HepG2 (cell line): Measurements from ENCODE around the gene TOR1AIP1. TPM values are rescaled to one million over a fixed set of nuclear protein-coding genes. Genes with fewer than 3 reads are reported as not detected.

Source experiments
- ATAC-seq: fragments of 200-7000 bp; cut with Tn5 transposase; 3 replicates; pipeline ENCODE4 v1.9.1; 2020; ENCODE audit warnings: mild to moderate bottlenecking, moderate library complexity
- BruUV-seq: library from RNA; stranded (reverse); fragments of 400-500 nt; replicated peaks from 2 replicates; lab custom pipeline; 2021; lab: Mats Ljungman, UMichigan
- CTCF ChIA-PET: fragments of 300-600 bp; formaldehyde crosslinking; extraction: SDS; loops from one replicate; lab custom pipeline; 2021; ENCODE audit warnings: low total read pairs, inconsistent platforms, low intra/inter-chr PET ratio; lab: Yijun Ruan, JAX
- POLR2A ChIA-PET: fragments of 350-600 bp; sonication (Branson Sonifier 250); formaldehyde crosslinking; loops from one replicate; lab custom pipeline; 2020; ENCODE audit warnings: antibody characterized with exemption, inconsistent platforms; lab: Yijun Ruan, JAX
- DNase-seq: peaks from one replicate; pipeline ENCODE4 v3.0.0-alpha.2; 2015; ENCODE audit warnings: low spot score
- FAIRE-seq: peaks from 3 replicates; lab custom pipeline; 2011; peaks lifted over from hg19 to GRCh38; lab: Jason Lieb, UNC
- H2AFZ ChIP-seq: one replicate; pipeline ENCODE4 v1.6.1; 2011; ENCODE audit warnings: low read length, inconsistent platforms
- H3K27ac ChIP-seq: fragments of 300-600 bp; 3 replicates; pipeline ENCODE4 v1.8.0; 2011; ENCODE audit warnings: mixed run types, mild to moderate bottlenecking, mixed read lengths, low read length, inconsistent platforms; ENCODE audit not compliant: insufficient read depth; ENCODE audit errors: extremely low read length
- H3K27me3 ChIP-seq, 2 experiments: fragments of 200-600 bp in 1 of 2; 2 replicates in 1 of 2; 3 replicates in 1 of 2; pipeline versions ENCODE4 v1.6.0 to v1.8.0; 2011; ENCODE audit warnings: low read length in 2 of 2, mild to moderate bottlenecking in 2 of 2, moderate library complexity in 2 of 2, inconsistent platforms in 1 of 2; ENCODE audit not compliant: insufficient read depth in 2 of 2, control insufficient read depth in 1 of 2
- H3K36me3 ChIP-seq, 2 experiments: fragments of 200-600 bp in 1 of 2; replicated peaks in 1 of 2; 2 replicates in 1 of 2; 3 replicates in 1 of 2; pipeline versions ENCODE4 v1.5.1 to v1.8.0; 2011; ENCODE audit warnings: low read length in 2 of 2, inconsistent platforms in 1 of 2; ENCODE audit not compliant: insufficient read depth in 2 of 2, control insufficient read depth in 1 of 2
- H3K4me1 ChIP-seq: 2 replicates; pipeline ENCODE4 v1.5.1; 2012; ENCODE audit warnings: low read length, inconsistent platforms; ENCODE audit not compliant: insufficient read depth
- H3K4me2 ChIP-seq: 2 replicates; pipeline ENCODE4 v1.6.0; 2011; ENCODE audit warnings: low read depth, low read length, inconsistent platforms
- H3K4me3 ChIP-seq, 3 experiments: fragments of 200-600 bp in 1 of 3; sonication (generic), shearing (Covaris generic) in 1 of 3; replicated peaks in 1 of 3; 2 replicates each; pipeline ENCODE4 v1.5.1; 2011 to 2016; ENCODE audit warnings: low read length in 3 of 3, inconsistent platforms in 2 of 3, low read depth in 2 of 3, mild to moderate bottlenecking in 2 of 3, control low read depth in 1 of 3, mixed read lengths in 1 of 3; ENCODE audit not compliant: insufficient read depth in 1 of 3
- H3K79me2 ChIP-seq: one replicate; pipeline ENCODE4 v1.6.1; 2011; ENCODE audit warnings: low read length, inconsistent platforms; ENCODE audit not compliant: insufficient read depth
- H3K9ac ChIP-seq: 2 replicates; pipeline ENCODE4 v1.6.0; 2011; ENCODE audit warnings: mild to moderate bottlenecking, low read depth, low read length, inconsistent platforms; ENCODE audit not compliant: insufficient read depth
- H3K9me3 ChIP-seq: 2 replicates; pipeline ENCODE4 v1.5.1; 2012; ENCODE audit warnings: mild to moderate bottlenecking, low read length
- H4K20me1 ChIP-seq: 2 replicates; pipeline ENCODE4 v1.6.0; 2011; ENCODE audit warnings: inconsistent platforms, mild to moderate bottlenecking, low read length, moderate library complexity; ENCODE audit not compliant: insufficient read depth
- HNRNPL ChIP-seq: fragments of 200-400 bp; formaldehyde crosslinking; IDR thresholded peaks from 2 replicates; pipeline ENCODE4 v1.6.1; 2017; ENCODE audit warnings: mild to moderate bottlenecking, low read depth, low read length
- KLF15 ChIP-seq: sonication (generic); formaldehyde crosslinking; IDR thresholded peaks from 2 replicates; pipeline ENCODE4 v1.8.1; 2023; ENCODE audit warnings: borderline replicate concordance, mild to moderate bottlenecking, inconsistent platforms, missing genetic modification reagents, mixed read lengths
- MBNL3 ChIP-seq: fragments of 250-450 bp; sonication (Bioruptor Pico); conservative IDR thresholded peaks from 2 replicates; pipeline ENCODE4 v1.8.0; 2022; ENCODE audit warnings: mild to moderate bottlenecking, inconsistent platforms
- MED1 ChIP-seq: sonication (generic); formaldehyde crosslinking; IDR thresholded peaks from 2 replicates; pipeline ENCODE4 v1.4.0; 2020; ENCODE audit warnings: missing genetic modification reagents
- PHF8 ChIP-seq: sonication (generic); formaldehyde crosslinking; IDR thresholded peaks from 2 replicates; pipeline ENCODE4 v1.5.0; 2020; ENCODE audit warnings: missing genetic modification reagents
- ZNF367 ChIP-seq: sonication (generic); formaldehyde crosslinking; IDR thresholded peaks from 2 replicates; pipeline ENCODE4 v1.4.0; 2020; ENCODE audit warnings: missing genetic modification reagents, borderline replicate concordance
- ZNF644 ChIP-seq: IDR thresholded peaks from 2 replicates; pipeline ENCODE4 v1.6.1; 2016; ENCODE audit warnings: low read depth
- ZNF761 ChIP-seq: sonication (generic); formaldehyde crosslinking; conservative IDR thresholded peaks from 2 replicates; pipeline ENCODE4 v1.4.0; 2020; ENCODE audit warnings: mild to moderate bottlenecking, missing genetic modification reagents
- ZNF850 ChIP-seq: sonication (generic); formaldehyde crosslinking; conservative IDR thresholded peaks from 2 replicates; pipeline ENCODE4 v1.9.0; 2021; ENCODE audit warnings: mild to moderate bottlenecking, missing genetic modification reagents
- WGBS: methylation state at CpG from one replicate; pipeline ENCODE4 v1.1.6; 2017; ENCODE audit warnings: low lambda C conversion rate; 5-methylcytosine and 5-hydroxymethylcytosine counted together
- in situ Hi-C: cut with HindIII; loops from 2 replicates; pipeline ENCODE4 v1.10.0; 2017; ENCODE audit warnings: low pct_unique_long_range_greater_than_20kb; ENCODE audit not compliant: extremely low pct_ligation_motif_present
- intact Hi-C: fragments of 100-400 bp; cut with micrococcal nuclease; formaldehyde crosslinking; loops from one replicate; pipeline ENCODE4 v1.10.0; 2022; ENCODE audit not compliant: unreplicated experiment
- polyA plus RNA-seq, 8 experiments: library from polyadenylated mRNA; depleted of rRNA in 3 of 8; stranded (reverse) in 7 of 8; unstranded in 1 of 8; fragments of >200 nt; fragmentation: Illumina TruSeq in 4 of 8; extraction: Trizol in 4 of 8; gene quantifications; 2 replicates each; pipeline versions ENCODE4 v1.2.1 to v1.2.3, GENCODE V29; 2011 to 2016; ENCODE audit warnings: low read depth in 4 of 8, missing spikeins in 1 of 8, mixed read lengths in 1 of 8; ENCODE audit not compliant: insufficient read depth in 1 of 8
- total RNA-seq, 5 experiments: library from RNA; depleted of rRNA; stranded (reverse); fragments of >200 nt; fragmentation: Illumina TruSeq; extraction: Trizol; gene quantifications; 2 replicates each; pipeline ENCODE4 v1.2.3, GENCODE V29; 2016; ENCODE audit warnings: low read depth in 1 of 5
- TF ChIP-seq, protein P1 (sequence below): sonication (generic); IDR thresholded peaks from 2 replicates; pipeline ENCODE4 v1.6.1; 2016; ENCODE audit warnings: low read depth, borderline replicate concordance
- TF ChIP-seq, protein P2 (sequence below): fragments of 450-650 bp; IDR thresholded peaks from 2 replicates; pipeline ENCODE4 v1.6.1; 2016

The TOR1AIP1 gene
- total and polyA plus RNA-seq, 2 of the 13 experiments (the other 11 are each of a cell fraction or from before 2014, with no cell fraction given) = 15.6 to 29.0 TPM

GRCh38 chr1:179910934-179911333 is 28.8 kb downstream of the TOR1AIP1 start:
- no peak overlapping the region for H3K27ac ChIP-seq
- ATAC-seq (no peak), FAIRE-seq (no peak), DNase-seq (no peak)
- no peaks in the 10 kb centered on the region for H3K79me2 ChIP-seq
- TF ChIP-seq ZNF761 (CRISPR knock-in tag) (no peak), PHF8 (CRISPR knock-in tag) (no peak), ZNF850 (CRISPR knock-in tag) (no peak), MED1 (CRISPR knock-in tag) (no peak), KLF15 (CRISPR knock-in tag) (no peak)
- TF ChIP-seq, protein P1, sequence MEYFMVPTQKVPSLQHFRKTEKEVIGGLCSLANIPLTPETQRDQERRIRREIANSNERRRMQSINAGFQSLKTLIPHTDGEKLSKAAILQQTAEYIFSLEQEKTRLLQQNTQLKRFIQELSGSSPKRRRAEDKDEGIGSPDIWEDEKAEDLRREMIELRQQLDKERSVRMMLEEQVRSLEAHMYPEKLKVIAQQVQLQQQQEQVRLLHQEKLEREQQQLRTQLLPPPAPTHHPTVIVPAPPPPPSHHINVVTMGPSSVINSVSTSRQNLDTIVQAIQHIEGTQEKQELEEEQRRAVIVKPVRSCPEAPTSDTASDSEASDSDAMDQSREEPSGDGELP = no peak
- intact Hi-C loops = no loop called here
- H3K4me1 ChIP-seq = no peaks in the 10 kb centered on the region
- in situ Hi-C loops = no loop called here
- ChIA-PET CTCF (no interaction called here), POLR2A (no interaction called here)
- no peaks in the 10 kb centered on the region for H3K27me3 ChIP-seq
- H3K36me3 ChIP-seq = peaks cover 3 to 35% of the 10 kb centered on the region in 2 experiments
- no peaks in the 10 kb centered on the region for H3K9me3 ChIP-seq
- no peak overlapping the region for H2AFZ ChIP-seq
- H3K4me2 ChIP-seq = no peak overlapping the region
- no peak overlapping the region for H3K4me3 ChIP-seq
- H3K9ac ChIP-seq = no peak overlapping the region
- 96% methylated on average over 1 of the region's 1 CpG for WGBS
- BruUV-seq = no TSS peak
- H4K20me1 ChIP-seq = no peaks in the 10 kb centered on the region

- Histone ChIP-seq H3K9ac (no peak overlapping the region), H3K36me3 (peaks cover 3 to 34% of the 10 kb centered on the region in 2 experiments), H3K4me1 (no peaks in the 10 kb centered on the region), H3K79me2 (no peaks in the 10 kb centered on the region), H4K20me1 (no peaks in the 10 kb centered on the region), H3K4me3 (no peak overlapping the region), H3K9me3 (no peaks in the 10 kb centered on the region), H3K27me3 (no peaks in the 10 kb centered on the region), H2AFZ (no peak overlapping the region), H3K4me2 (no peak overlapping the region), H3K27ac (no peak overlapping the region)
- 98% methylated on average over 3 of the region's 3 CpGs for WGBS
- ChIA-PET POLR2A (no interaction called here), CTCF (no interaction called here)
- no peak for ATAC-seq
- no peak for FAIRE-seq
- no TSS peak for BruUV-seq
- intact Hi-C loops (no loop called here), in situ Hi-C loops (no loop called here)
- no peak for DNase-seq
- TF ChIP-seq ZNF644 (CRISPR knock-in tag) = no peak
- no peak for TF ChIP-seq HNRNPL
- TF ChIP-seq ZNF367 (CRISPR knock-in tag) = no peak
- no peak for TF ChIP-seq MBNL3
- TF ChIP-seq, protein P2, sequence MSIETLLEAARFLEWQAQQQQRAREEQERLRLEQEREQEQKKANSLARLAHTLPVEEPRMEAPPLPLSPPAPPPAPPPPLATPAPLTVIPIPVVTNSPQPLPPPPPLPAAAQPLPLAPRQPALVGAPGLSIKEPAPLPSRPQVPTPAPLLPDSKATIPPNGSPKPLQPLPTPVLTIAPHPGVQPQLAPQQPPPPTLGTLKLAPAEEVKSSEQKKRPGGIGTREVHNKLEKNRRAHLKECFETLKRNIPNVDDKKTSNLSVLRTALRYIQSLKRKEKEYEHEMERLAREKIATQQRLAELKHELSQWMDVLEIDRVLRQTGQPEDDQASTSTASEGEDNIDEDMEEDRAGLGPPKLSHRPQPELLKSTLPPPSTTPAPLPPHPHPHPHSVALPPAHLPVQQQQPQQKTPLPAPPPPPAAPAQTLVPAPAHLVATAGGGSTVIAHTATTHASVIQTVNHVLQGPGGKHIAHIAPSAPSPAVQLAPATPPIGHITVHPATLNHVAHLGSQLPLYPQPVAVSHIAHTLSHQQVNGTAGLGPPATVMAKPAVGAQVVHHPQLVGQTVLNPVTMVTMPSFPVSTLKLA = no peak
Observed at GRCh38 chr1:179911812-179912211, 29.7 kb downstream of the TOR1AIP1 start.
